OCI-LY1 (cell line): Measurements from ENCODE around the gene F2.

Source experiments
- CTCF ChIP-seq: fragments of 200-600 bp; sonication (generic), shearing (Covaris generic); IDR thresholded peaks from 2 replicates; pipeline ENCODE4 v1.5.1; 2017; ENCODE audit warnings: mild to moderate bottlenecking, antibody characterized with exemption, low read length, moderate library complexity, mixed read lengths
- EZH2 ChIP-seq: fragments of 200-600 bp; sonication (generic), shearing (Covaris generic); IDR thresholded peaks from 2 replicates; pipeline ENCODE4 v1.8.0; 2017; ENCODE audit warnings: borderline replicate concordance, mixed run types, mild to moderate bottlenecking, antibody characterized with exemption, low read length, moderate library complexity, mixed read lengths

GRCh38 chr11:46697303-46697702 is 21.7 kb upstream of the F2 start:
- no peak for TF ChIP-seq CTCF
- TF ChIP-seq EZH2: no peak
